ENCODE results near the gene ZSCAN10.
A peak's percentile ranks its signal among the peaks of the same experiment; 100 is the strongest.

Gene ZSCAN10

GRCh38 chr16:3112058-3112880 is 13.2 kb upstream of the ZSCAN10 start, which contains the start of gene ZNF205:
Gene ZNF205, plus strand, starts transcription at chr16:3112586. Its CDS starts 845 bp downstream, at chr16:3113431.
- Mint-ChIP-seq H3K4me3 (no peak within 1 kb of the TSS), H3K36me3 (ENCODE audit: insufficient read depth) (peaks cover 2% of the 10 kb centered on the region), H3K27ac (no peak within 1 kb of the TSS), H3K4me1 (ENCODE audit: low read depth in 2 of 2) (peaks cover 2 to 6% of the 10 kb centered on the region in 2 donors), H3K27me3 (no peaks in the 10 kb centered on the region), H3K9me3 (no peaks in the 10 kb centered on the region)
- no peak for DNase-seq
- no peak for ATAC-seq (replicated peaks)

DNA sequence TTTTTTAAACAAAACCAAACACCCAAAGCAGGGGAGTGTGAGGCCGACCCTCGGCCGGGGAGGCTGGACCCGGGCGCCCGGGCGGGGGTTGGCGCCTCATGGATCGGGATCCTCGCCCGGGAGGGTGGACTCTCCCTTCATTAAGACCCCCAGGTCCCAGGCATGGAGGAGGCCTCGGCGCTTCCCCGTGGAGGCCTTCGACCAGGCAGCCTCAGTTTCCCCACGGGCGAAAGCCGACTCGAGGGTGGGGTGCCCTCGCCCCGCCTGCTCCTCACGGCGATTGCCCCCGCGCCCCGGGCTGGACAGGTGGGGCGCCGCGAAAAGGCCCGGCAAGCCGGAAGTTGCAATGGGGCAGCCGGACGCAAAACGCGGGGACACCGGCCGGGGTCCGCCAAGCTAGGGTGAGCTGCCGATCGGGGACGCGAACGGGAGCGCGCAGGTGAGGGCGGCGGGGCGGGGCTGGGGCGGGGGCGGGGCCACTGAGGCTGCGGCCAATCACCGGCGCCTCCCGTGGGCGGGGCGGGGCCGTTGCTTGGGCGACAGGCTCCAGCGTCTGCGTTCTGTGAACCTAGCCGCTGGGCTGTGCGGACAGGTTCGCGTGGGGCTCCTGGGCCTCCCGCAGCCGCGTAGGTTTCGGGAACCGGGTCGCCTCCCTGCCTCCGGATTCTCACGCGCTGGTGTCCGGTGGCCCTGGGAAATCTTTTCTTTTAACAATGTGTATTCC is 7.3 kb upstream of the ZSCAN10 start:
- Mint-ChIP-seq H3K4me1 (ENCODE audit: low read depth in 2 of 2) (peaks cover 20 to 27% of the 10 kb centered on the region in 2 donors), H3K36me3 (ENCODE audit: insufficient read depth) (peaks cover 14% of the 10 kb centered on the region), H3K27ac (peak overlapping the region; percentile 90 to 94), H3K27me3 (no peaks in the 10 kb centered on the region), H3K4me3 (peak overlapping the region; percentile 90 to 94), H3K9me3 (no peaks in the 10 kb centered on the region)
- DNase-seq (peak; percentile 85 to 88 (median 86)), ATAC-seq (replicated peaks) (peak; percentile 85)

GRCh38 chr16:3101841-3102470 is 2.9 kb upstream of the ZSCAN10 start:
- Mint-ChIP-seq H3K27me3 (no peaks in the 10 kb centered on the region), H3K36me3 (ENCODE audit: insufficient read depth) (peaks cover 25% of the 10 kb centered on the region), H3K9me3 (no peaks in the 10 kb centered on the region), H3K4me1 (ENCODE audit: low read depth in 2 of 2) (peaks cover 33 to 35% of the 10 kb centered on the region in 2 donors), H3K27ac (peak overlapping the region; percentile 72 to 77), H3K4me3 (peak overlapping the region; percentile 80 to 81)
- DNase-seq (no peak), ATAC-seq (replicated peaks) (no peak)

GRCh38 chr16:3101018-3101840 is 2.1 kb upstream of the ZSCAN10 start:
- Mint-ChIP-seq H3K27ac (peak overlapping the region; percentile 72 to 78), H3K9me3 (no peaks in the 10 kb centered on the region), H3K27me3 (no peaks in the 10 kb centered on the region), H3K4me3 (peak overlapping the region; percentile 80 to 81), H3K36me3 (ENCODE audit: insufficient read depth) (peaks cover 24% of the 10 kb centered on the region), H3K4me1 (ENCODE audit: low read depth in 2 of 2) (peaks cover 31 to 33% of the 10 kb centered on the region in 2 donors)
- peak; percentile 25 for ATAC-seq (replicated peaks)
- DNase-seq: peak; percentile 27 to 54 (median 41)

DNA sequence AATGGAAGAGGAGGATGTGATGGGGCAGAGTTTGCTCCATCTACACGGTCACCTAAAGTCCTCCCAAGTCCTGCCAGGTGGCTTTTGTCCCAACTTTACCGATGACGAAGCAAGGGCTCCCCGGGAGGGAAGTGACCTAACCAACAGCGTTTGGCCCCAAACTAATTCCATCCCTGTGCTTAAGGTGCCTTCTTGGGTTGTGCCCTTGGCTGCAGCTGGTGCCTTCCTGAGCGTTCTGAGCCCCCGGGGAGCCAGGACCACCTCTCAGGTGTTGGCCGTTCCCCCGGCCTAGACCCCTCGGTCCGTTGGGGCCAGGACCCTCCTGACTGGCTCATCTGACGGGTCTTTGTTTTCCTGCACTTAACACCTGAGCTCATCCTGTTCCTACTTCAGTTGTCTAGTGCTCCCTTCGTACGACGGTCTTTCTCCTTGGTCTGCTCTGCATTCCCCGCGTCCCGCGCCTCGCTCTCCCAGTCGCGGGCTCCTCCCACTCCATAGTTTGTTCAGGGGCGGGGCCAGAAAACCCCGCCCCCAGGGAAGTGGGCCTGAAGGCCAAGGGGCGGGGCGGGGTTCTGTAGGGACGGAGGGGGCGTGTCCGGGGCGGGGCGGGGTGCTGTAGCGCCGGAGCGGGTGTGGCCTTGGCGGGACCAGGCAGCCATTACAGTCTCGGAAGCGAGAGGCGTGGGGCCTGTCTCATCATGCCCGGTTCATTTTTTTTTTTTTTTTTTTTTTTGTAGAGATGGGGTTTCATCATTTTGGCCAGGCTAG is 822 bp upstream of the ZSCAN10 start:
- peak overlapping the region; percentile 60 to 81 for H3K4me3 Mint-ChIP-seq
- ATAC-seq (replicated peaks) (peak; percentile 82), DNase-seq (peak; percentile 65 to 73 (median 71))
- no peaks in the 10 kb centered on the region for H3K27me3 Mint-ChIP-seq
- H3K36me3 Mint-ChIP-seq (ENCODE audit: insufficient read depth): peaks cover 27% of the 10 kb centered on the region
- H3K27ac Mint-ChIP-seq: peak overlapping the region in 1 of 2 donors; percentile 78
- peaks cover 24 to 32% of the 10 kb centered on the region in 2 donors for H3K4me1 Mint-ChIP-seq (ENCODE audit: low read depth in 2 of 2)
- H3K9me3 Mint-ChIP-seq: no peaks in the 10 kb centered on the region

- Mint-ChIP-seq H3K4me3 (peak overlapping the region in 1 of 2 donors; percentile 60), H3K27me3 (no peaks in the 10 kb centered on the region), H3K9me3 (no peaks in the 10 kb centered on the region), H3K36me3 (ENCODE audit: insufficient read depth) (peaks cover 27% of the 10 kb centered on the region), H3K4me1 (ENCODE audit: low read depth in 2 of 2) (peaks cover 30 to 38% of the 10 kb centered on the region in 2 donors), H3K27ac (no peak overlapping the region)
- no peak for ATAC-seq (replicated peaks)
- DNase-seq: no peak
Observed at GRCh38 chr16:3099395-3099731, 269 bp upstream of the ZSCAN10 start.

- Mint-ChIP-seq H3K36me3 (ENCODE audit: insufficient read depth) (peaks cover 27% of the 10 kb centered on the region), H3K27ac (peak overlapping the region in 1 of 2 donors; percentile 44), H3K27me3 (no peaks in the 10 kb centered on the region), H3K4me3 (no peak overlapping the region), H3K4me1 (ENCODE audit: low read depth in 2 of 2) (peaks cover 30 to 38% of the 10 kb centered on the region in 2 donors), H3K9me3 (no peaks in the 10 kb centered on the region)
- DNase-seq (no peak), ATAC-seq (replicated peaks) (no peak)
Observed at GRCh38 chr16:3097266-3097665, 1.8 kb downstream of the ZSCAN10 start.

DNA sequence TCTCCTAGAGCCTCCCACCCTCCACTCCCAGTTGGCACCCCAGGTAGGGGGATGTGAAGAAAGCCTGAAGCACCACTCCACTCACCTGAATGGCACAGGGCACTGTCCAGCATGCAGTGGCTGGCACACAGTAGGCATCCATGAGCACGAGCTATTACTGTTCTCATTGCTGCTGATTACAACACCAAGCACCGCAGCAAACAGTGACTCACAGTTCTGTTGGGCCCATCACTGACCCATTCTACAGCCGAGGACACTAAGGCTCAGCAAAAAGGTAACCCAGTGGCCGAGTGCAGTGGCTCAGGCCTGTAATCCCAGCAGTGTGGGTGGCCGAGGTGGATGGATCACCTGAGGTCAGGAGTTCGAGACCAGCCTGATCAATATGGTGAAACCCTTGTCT is 2.7 kb downstream of the ZSCAN10 start:
- Mint-ChIP-seq H3K27me3 (no peaks in the 10 kb centered on the region), H3K36me3 (ENCODE audit: insufficient read depth) (peaks cover 21% of the 10 kb centered on the region), H3K27ac (peak overlapping the region; percentile 17 to 56), H3K4me3 (no peak overlapping the region), H3K9me3 (no peaks in the 10 kb centered on the region), H3K4me1 (ENCODE audit: low read depth in 2 of 2) (peaks cover 26 to 31% of the 10 kb centered on the region in 2 donors)
- DNase-seq (no peak), ATAC-seq (replicated peaks) (no peak)

DNA sequence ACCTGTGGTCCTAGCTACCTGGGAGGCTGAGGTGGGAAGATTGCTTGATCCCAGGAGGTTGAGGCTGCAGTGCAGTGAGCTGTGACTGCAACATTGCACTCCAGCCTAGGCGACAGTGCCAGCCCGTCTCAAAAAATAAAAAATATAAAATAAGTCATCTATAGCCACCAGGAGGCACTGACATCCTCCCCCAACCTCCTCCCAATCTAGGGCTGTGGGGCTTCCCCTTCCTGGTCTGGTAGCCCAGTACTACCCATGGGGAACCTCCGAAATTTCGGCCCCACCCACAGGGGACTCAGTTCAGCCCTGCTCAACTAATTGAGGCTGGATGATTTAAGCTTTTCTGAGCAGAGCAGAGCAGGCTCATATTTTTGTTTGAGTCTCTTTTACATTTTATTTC is 3.2 kb downstream of the ZSCAN10 start:
- DNase-seq (peak; percentile 43 to 58 (median 54)), ATAC-seq (replicated peaks) (peak; percentile 76)
- Mint-ChIP-seq H3K27me3 (no peaks in the 10 kb centered on the region), H3K4me3 (peak overlapping the region in 1 of 2 donors; percentile 61), H3K9me3 (no peaks in the 10 kb centered on the region), H3K4me1 (ENCODE audit: low read depth in 2 of 2) (peaks cover 26% of the 10 kb centered on the region in 2 donors), H3K27ac (peak overlapping the region; percentile 17 to 56), H3K36me3 (ENCODE audit: insufficient read depth) (peaks cover 21% of the 10 kb centered on the region)

DNA sequence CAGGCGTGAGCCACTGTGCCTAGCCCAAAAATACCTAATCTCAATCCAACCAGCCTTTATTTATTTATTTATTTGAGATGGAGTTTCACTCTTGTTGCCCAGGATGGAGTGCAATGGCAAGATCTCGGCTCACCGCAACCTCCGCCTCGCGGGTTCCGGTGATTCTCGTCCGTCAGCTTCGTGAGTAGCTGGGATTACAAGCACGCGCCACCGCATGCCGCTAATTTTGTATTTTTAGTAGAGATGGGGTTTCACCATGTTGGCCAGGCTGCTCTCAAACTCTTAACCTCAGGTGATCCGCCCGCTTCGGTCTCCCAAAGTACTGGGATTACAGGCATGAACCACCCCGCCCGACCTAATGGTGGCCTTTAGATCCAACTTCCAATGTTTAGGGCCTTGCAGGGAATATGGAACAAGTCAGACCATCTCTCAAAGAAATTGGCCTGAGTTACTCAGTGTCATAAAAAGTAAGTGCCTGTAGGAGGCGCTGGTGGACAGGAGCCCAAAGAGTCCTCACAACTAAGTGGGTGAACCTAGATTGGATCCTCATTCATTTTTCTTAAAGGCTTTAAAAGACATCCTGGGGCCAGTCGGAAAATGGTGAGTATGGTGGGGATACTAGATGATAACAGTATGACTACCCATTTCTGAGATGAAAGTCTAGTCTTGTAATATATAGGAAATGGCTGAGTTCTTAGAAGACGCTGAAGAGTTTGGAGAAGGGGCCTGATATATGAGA is 4.6 kb downstream of the ZSCAN10 start:
- H3K4me3 Mint-ChIP-seq: peak overlapping the region; percentile 42 to 61

DNA sequence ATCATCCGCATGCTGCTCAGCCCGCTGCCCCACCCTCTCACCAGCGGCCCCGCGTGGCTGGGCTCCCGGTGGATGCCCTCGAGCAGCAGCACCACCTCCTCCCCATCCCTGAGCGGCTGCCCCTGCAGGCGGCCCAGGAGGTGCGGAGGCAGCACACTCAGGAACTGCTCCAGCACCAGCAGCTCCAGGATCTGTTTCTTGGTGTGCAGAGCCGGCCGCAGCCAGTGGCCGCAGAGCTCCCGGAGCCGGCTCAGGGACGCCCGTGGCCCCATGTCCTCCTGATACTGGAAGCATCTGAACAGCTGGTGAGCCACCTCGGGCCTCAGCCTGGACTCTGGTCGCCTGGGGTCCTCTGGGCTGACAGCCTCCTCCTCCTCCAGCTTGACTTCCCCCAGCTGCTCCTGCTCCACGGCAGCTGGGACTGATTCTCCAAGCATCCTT is 6.6 kb downstream of the ZSCAN10 start:
- Mint-ChIP-seq H3K27ac (no peak overlapping the region), H3K4me3 (no peak overlapping the region), H3K4me1 (ENCODE audit: low read depth in 2 of 2) (peaks cover 25 to 26% of the 10 kb centered on the region in 2 donors), H3K9me3 (no peaks in the 10 kb centered on the region), H3K36me3 (ENCODE audit: insufficient read depth) (peaks cover 13% of the 10 kb centered on the region), H3K27me3 (no peaks in the 10 kb centered on the region)
- DNase-seq (no peak), ATAC-seq (replicated peaks) (no peak)

More for the DNA sequence above, 4.6 kb downstream of the ZSCAN10 start:
- Mint-ChIP-seq H3K36me3 (ENCODE audit: insufficient read depth) (peaks cover 13% of the 10 kb centered on the region), H3K9me3 (no peaks in the 10 kb centered on the region), H3K4me1 (ENCODE audit: low read depth in 2 of 2) (peaks cover 17 to 18% of the 10 kb centered on the region in 2 donors), H3K27me3 (no peaks in the 10 kb centered on the region), H3K27ac (peak overlapping the region in 1 of 2 donors; percentile 51)
- DNase-seq: peak; percentile 57 to 67 (median 62)
- peak; percentile 56 for ATAC-seq (replicated peaks)

All from effector memory CD8-positive, alpha-beta T cell (primary cell).